Lower leg skin (tissue), 3 donors: ENCODE measurements around the gene SLC12A9.

Experiments
- POLR2A ChIP-seq, 2 donors: fragments of 450-650 bp; IDR thresholded peaks; one replicate each; pipeline ENCODE4 v1.6.1; 2016 to 2017; ENCODE audit warnings: antibody characterized with exemption in 2 of 2, mild to moderate bottlenecking in 1 of 2, moderate library complexity in 1 of 2
- TF ChIP-seq, protein P1 (sequence below), 3 donors: fragments of 450-650 bp; IDR thresholded peaks; one replicate each; pipeline ENCODE4 v1.5.1; 2016; ENCODE audit warnings: antibody characterized with exemption in 3 of 3, mild to moderate bottlenecking in 3 of 3, moderate library complexity in 2 of 3

DNA sequence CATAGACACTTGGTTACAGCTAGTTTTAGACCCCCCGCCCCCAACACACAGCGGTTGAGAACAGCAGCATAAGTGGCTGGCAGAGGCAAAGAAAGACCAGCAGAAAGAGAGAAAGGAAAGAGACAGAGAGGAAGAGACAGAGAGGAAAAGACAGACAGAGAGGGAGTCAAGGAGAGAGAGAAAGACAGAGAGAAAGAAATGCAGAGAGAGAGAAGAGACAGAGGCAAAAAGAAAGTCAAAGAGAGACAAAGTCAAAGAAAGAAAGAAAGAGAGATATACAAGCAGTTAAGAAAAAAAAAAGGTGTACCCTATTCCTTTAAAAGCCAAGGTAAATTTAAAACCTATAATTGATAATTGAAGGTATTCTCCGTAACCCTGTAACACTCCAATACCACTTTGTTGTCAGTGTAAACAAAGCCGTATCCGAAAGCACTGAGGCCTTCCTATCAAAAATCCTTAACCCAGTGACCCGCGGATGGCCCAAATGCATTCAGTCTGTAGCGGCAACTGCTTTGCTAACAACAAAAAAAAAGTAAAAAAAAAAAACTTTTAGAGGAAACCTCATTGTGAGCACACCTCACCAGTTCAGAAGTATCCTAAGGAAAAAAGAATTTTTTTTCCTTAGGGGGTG lies 11.9 kb upstream of the SLC12A9 start:
- TF ChIP-seq, protein P1, sequence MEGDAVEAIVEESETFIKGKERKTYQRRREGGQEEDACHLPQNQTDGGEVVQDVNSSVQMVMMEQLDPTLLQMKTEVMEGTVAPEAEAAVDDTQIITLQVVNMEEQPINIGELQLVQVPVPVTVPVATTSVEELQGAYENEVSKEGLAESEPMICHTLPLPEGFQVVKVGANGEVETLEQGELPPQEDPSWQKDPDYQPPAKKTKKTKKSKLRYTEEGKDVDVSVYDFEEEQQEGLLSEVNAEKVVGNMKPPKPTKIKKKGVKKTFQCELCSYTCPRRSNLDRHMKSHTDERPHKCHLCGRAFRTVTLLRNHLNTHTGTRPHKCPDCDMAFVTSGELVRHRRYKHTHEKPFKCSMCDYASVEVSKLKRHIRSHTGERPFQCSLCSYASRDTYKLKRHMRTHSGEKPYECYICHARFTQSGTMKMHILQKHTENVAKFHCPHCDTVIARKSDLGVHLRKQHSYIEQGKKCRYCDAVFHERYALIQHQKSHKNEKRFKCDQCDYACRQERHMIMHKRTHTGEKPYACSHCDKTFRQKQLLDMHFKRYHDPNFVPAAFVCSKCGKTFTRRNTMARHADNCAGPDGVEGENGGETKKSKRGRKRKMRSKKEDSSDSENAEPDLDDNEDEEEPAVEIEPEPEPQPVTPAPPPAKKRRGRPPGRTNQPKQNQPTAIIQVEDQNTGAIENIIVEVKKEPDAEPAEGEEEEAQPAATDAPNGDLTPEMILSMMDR (IDR thresholded peaks at IDR 0.05) = no peak
- no peak for TF ChIP-seq POLR2A (IDR thresholded peaks at IDR 0.05)
